HEK293T (cell line): ENCODE results near the gene LCNL1.

Source experiments
- CTCF ChIA-PET: fragments of 350-600 bp; formaldehyde crosslinking; extraction: SDS; loops from one replicate; lab custom pipeline; 2021; ENCODE audit warnings: antibody characterized with exemption, inconsistent platforms; lab: Yijun Ruan, JAX
- POLR2A ChIA-PET: fragments of 350-600 bp; formaldehyde crosslinking; extraction: SDS; loops from one replicate; lab custom pipeline; 2020; ENCODE audit warnings: antibody characterized with exemption, inconsistent platforms; lab: Yijun Ruan, JAX
- DNase-seq: peaks from one replicate; pipeline ENCODE4 v3.0.0; 2012; ENCODE audit warnings: mixed read lengths; ENCODE audit errors: extremely low spot score
- ARNT ChIP-seq: fragments of 450-650 bp; IDR thresholded peaks from 2 replicates; pipeline ENCODE4 v1.6.1; 2017; ENCODE audit warnings: mild to moderate bottlenecking
- BHLHE40 ChIP-seq: fragments of 450-650 bp; IDR thresholded peaks from 2 replicates; pipeline ENCODE4 v1.6.1; 2016; ENCODE audit warnings: mild to moderate bottlenecking, moderate library complexity, borderline replicate concordance
- CTBP1 ChIP-seq: fragments of 450-650 bp; IDR thresholded peaks from 2 replicates; pipeline ENCODE4 v1.6.1; 2016; ENCODE audit warnings: borderline replicate concordance
- ELF4 ChIP-seq: fragments of 450-650 bp; IDR thresholded peaks from 2 replicates; pipeline ENCODE4 v1.6.1; 2017; ENCODE audit warnings: antibody characterized with exemption
- FOXA1 ChIP-seq: fragments of 450-650 bp; IDR thresholded peaks from 2 replicates; pipeline ENCODE4 v1.6.1; 2016; ENCODE audit warnings: mild to moderate bottlenecking
- FOXK2 ChIP-seq: fragments of 450-650 bp; IDR thresholded peaks from 2 replicates; pipeline ENCODE4 v1.6.1; 2016; ENCODE audit warnings: mild to moderate bottlenecking
- FOXM1 ChIP-seq: fragments of 450-650 bp; IDR thresholded peaks from 2 replicates; pipeline ENCODE4 v1.6.1; 2017; ENCODE audit warnings: mild to moderate bottlenecking, borderline replicate concordance
- HDGF ChIP-seq: fragments of 450-650 bp; IDR thresholded peaks from 2 replicates; pipeline ENCODE4 v1.6.1; 2017; ENCODE audit warnings: antibody characterized with exemption, borderline replicate concordance
- L3MBTL2 ChIP-seq: fragments of 450-650 bp; conservative IDR thresholded peaks from 2 replicates; pipeline ENCODE4 v1.6.1; 2016; ENCODE audit warnings: mild to moderate bottlenecking
- LEF1 ChIP-seq: fragments of 450-650 bp; IDR thresholded peaks from 2 replicates; pipeline ENCODE4 v1.6.1; 2017; ENCODE audit warnings: mild to moderate bottlenecking, borderline replicate concordance
- NFRKB ChIP-seq: fragments of 450-650 bp; IDR thresholded peaks from 2 replicates; pipeline ENCODE4 v1.6.1; 2016; ENCODE audit warnings: mild to moderate bottlenecking, moderate library complexity
- SP1 ChIP-seq: fragments of 450-650 bp; IDR thresholded peaks from 2 replicates; pipeline ENCODE4 v1.6.1; 2017
- SUZ12 ChIP-seq: fragments of 450-650 bp; IDR thresholded peaks from 2 replicates; pipeline ENCODE4 v1.6.1; 2016; ENCODE audit warnings: mild to moderate bottlenecking
- TARDBP ChIP-seq: fragments of 450-650 bp; IDR thresholded peaks from 2 replicates; pipeline ENCODE4 v1.6.1; 2016
- ZNF384 ChIP-seq: fragments of 450-650 bp; IDR thresholded peaks from 2 replicates; pipeline ENCODE4 v1.6.1; 2016
- TF ChIP-seq, protein P1 (sequence below): fragments of 450-650 bp; IDR thresholded peaks from 2 replicates; pipeline ENCODE4 v1.6.1; 2016

Gene LCNL1

DNA sequence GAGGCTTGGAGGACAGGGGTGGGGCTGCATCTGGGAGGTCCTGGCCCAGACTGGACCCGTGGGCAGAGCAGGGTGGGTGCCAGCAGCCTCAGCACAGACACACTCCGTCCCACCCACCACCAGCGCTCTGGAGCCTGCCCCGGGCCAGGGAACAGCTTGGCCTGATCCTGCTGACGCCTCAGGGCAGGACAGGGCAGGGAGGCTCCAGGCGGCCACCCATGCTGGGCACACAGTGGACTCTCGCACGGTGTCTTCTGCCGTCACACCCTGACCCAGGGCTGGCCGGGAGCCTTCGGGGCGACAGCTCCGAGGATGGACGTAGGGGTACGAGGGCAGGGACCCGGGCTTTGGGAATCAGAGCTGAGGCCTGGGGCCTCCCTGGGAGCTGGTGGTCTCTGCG is 13.6 kb upstream of the LCNL1 start:
- TF ChIP-seq LEF1 (no peak), FOXK2 (no peak), L3MBTL2 (no peak), ARNT (no peak), NFRKB (no peak), SUZ12 (no peak), FOXA1 (no peak), FOXM1 (no peak), SP1 (no peak), BHLHE40 (no peak), TARDBP (no peak), CTBP1 (no peak), ZNF384 (no peak), ELF4 (no peak), HDGF (no peak)
- TF ChIP-seq, protein P1, sequence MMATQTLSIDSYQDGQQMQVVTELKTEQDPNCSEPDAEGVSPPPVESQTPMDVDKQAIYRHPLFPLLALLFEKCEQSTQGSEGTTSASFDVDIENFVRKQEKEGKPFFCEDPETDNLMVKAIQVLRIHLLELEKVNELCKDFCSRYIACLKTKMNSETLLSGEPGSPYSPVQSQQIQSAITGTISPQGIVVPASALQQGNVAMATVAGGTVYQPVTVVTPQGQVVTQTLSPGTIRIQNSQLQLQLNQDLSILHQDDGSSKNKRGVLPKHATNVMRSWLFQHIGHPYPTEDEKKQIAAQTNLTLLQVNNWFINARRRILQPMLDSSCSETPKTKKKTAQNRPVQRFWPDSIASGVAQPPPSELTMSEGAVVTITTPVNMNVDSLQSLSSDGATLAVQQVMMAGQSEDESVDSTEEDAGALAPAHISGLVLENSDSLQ: no peak
- CTCF ChIA-PET: no interaction called here
- DNase-seq: no peak
- POLR2A ChIA-PET: interaction anchor here (0.8 to 1.6 kb wide), 2 partner anchors 18 to 23 kb away, joined by 3 read pairs; partner anchors contain the start of gene PAXX

DNA sequence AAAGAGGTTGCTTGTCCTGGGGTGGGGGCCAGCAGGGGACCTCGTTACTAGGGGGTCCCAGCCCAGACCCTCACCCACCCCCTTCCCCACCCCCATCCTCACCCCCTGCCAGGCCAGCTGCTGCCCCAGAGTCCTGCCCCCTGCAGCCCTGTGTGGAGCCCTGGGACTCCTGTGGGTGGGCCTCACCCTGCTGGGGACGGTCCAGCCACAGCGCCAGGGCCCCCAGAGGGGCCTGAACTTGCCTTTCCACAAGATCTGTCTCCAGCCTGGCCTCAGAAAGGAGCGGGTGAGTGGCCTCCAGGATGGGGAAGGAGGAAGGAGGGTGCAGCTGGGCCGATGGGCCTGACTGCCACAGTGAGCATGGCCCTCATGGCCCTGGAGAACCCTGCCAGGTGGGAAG is 13.0 kb upstream of the LCNL1 start:
- ChIA-PET POLR2A (interaction anchor here (1.6 kb wide), 1 partner anchor 19 kb away, joined by 3 read pairs; no protein-coding TSS in a partner anchor), CTCF (interaction anchor here (2.1 kb wide), 1 partner anchor 59 kb away, joined by 6 read pairs; no protein-coding TSS in a partner anchor)
- TF ChIP-seq L3MBTL2: no peak
- TF ChIP-seq SP1: no peak
- TF ChIP-seq NFRKB: no peak
- TF ChIP-seq LEF1: no peak
- TF ChIP-seq HDGF: no peak
- TF ChIP-seq BHLHE40: no peak
- no peak for TF ChIP-seq ARNT
- TF ChIP-seq ELF4: no peak
- TF ChIP-seq FOXM1: no peak
- TF ChIP-seq ZNF384: no peak
- no peak for TF ChIP-seq FOXA1
- TF ChIP-seq CTBP1: no peak
- TF ChIP-seq TARDBP: no peak
- TF ChIP-seq, protein P1: no peak
- no peak for TF ChIP-seq SUZ12

DNA sequence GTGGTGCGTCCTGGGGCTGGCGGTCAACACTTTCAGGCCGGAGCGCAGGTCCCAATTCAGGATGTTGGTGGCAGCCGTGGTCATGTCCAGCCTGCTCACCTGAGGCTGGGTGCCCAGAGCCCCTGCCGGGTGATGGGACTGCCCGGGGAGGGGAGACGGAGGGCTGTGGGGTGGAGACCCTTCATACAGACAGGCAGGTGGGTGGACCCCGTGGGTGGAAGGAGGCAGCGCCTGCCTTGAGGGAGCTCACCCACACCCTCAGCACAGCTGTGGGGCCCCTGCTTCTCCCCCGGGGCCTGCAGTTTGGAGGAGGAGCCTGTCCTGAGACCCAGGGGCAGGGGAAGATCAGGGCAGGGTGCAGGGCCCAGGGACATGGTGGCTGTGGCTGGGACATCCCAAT is 12.4 kb upstream of the LCNL1 start:
- CTCF ChIA-PET: interaction anchor here (2.1 kb wide), 1 partner anchor 59 kb away, joined by 6 read pairs; no protein-coding TSS in a partner anchor
- DNase-seq: no peak
- no peak for TF ChIP-seq ZNF384
- no peak for TF ChIP-seq ARNT
- no peak for TF ChIP-seq SP1
- TF ChIP-seq L3MBTL2: no peak
- TF ChIP-seq BHLHE40: no peak
- no peak for TF ChIP-seq LEF1
- TF ChIP-seq ELF4: no peak
- TF ChIP-seq, protein P1: no peak
- no peak for TF ChIP-seq TARDBP
- TF ChIP-seq HDGF: no peak
- TF ChIP-seq FOXM1: no peak
- no peak for TF ChIP-seq NFRKB
- TF ChIP-seq FOXK2: no peak
- TF ChIP-seq SUZ12: no peak
- no peak for TF ChIP-seq FOXA1
- TF ChIP-seq CTBP1: no peak
- POLR2A ChIA-PET: interaction anchor here (1.6 kb wide), 1 partner anchor 19 kb away, joined by 3 read pairs; no protein-coding TSS in a partner anchor

More for the DNA sequence above, 13.0 kb upstream of the LCNL1 start:
- DNase-seq: no peak

DNA sequence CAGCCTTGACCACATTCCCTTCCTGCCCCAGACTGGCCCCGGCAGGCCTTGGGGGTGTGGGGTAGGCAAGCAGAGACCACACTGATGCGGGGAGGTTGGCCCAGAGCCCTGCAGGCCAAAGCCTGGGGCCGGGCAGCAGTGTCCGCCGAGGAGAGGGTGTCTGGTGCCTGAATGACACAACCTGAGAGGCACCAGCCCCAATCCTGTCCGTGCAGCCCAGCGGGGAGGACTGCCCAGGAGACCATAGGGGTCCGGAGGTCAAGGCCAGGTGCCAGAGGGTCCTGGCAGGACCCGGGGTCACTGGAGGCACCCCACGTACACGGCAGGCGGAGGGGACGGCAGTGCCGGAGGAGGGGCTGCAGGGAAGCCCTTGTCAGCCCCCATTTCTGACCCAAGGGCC is 11.0 kb upstream of the LCNL1 start:
- POLR2A ChIA-PET: no interaction called here

DNA sequence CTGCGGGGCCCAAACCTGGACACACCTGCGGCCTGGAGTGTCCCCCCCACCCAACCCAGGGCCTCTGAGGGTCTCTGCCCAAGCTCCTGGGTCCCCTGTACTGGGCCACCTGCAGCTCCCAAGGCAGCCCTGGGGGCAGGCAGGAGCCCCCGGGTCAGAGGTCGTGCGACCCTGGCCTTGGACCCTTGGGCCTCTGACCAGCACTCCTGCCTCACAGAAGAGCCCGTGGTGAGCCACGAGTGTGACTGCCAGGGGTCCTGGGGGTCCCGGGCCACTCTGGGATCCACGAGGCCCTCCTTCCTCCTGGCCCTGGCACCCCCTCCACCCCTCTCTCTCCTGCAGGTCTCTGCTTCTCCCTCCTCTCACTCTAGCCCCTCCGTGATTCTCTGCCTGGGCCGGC is 10.5 kb upstream of the LCNL1 start:
- no peak for DNase-seq
- POLR2A ChIA-PET: no interaction called here
- TF ChIP-seq LEF1: no peak
- TF ChIP-seq, protein P1: no peak
- no peak for TF ChIP-seq L3MBTL2
- no peak for TF ChIP-seq HDGF
- TF ChIP-seq FOXA1: no peak
- no peak for TF ChIP-seq FOXM1
- no peak for TF ChIP-seq CTBP1
- no peak for TF ChIP-seq SP1
- no peak for TF ChIP-seq BHLHE40
- TF ChIP-seq SUZ12: no peak
- no peak for TF ChIP-seq ARNT
- no peak for TF ChIP-seq NFRKB
- TF ChIP-seq FOXK2: no peak
- no peak for TF ChIP-seq ELF4
- no peak for TF ChIP-seq TARDBP
- CTCF ChIA-PET: no interaction called here

More for the DNA sequence above, 11.0 kb upstream of the LCNL1 start:
- CTCF ChIA-PET: no interaction called here
- no peak for DNase-seq
- TF ChIP-seq NFRKB: no peak
- TF ChIP-seq FOXK2: no peak
- no peak for TF ChIP-seq ZNF384
- no peak for TF ChIP-seq TARDBP
- no peak for TF ChIP-seq SP1
- TF ChIP-seq SUZ12: no peak
- TF ChIP-seq ARNT: no peak
- no peak for TF ChIP-seq FOXM1
- no peak for TF ChIP-seq FOXA1
- TF ChIP-seq, protein P1: no peak
